Small intestine (tissue), 7 donors: Measurements from ENCODE around the gene POLD4. TPM values are rescaled to one million over a fixed set of nuclear protein-coding genes. Genes with fewer than 3 reads are reported as not detected.

ENCODE experiments used
- DNase-seq, 2 donors: peaks; one replicate each; pipeline versions ENCODE4 v3.0.0 to v3.0.0-alpha.2; 2013
- FAIRE-seq: peaks from 2 replicates; lab custom pipeline; 2012; peaks lifted over from hg19 to GRCh38; lab: Jason Lieb, UNC
- H3K27ac ChIP-seq, 3 donors: one replicate each; pipeline ENCODE4 v1.5.1; 2013; ENCODE audit warnings: low read length in 2 of 3, mild to moderate bottlenecking in 2 of 3, control low read depth in 1 of 3, inconsistent platforms in 1 of 3, low read depth in 1 of 3, moderate library complexity in 1 of 3
- H3K27me3 ChIP-seq, 3 donors: one replicate each; pipeline ENCODE4 v1.6.1; 2013; ENCODE audit warnings: low read length in 3 of 3, inconsistent platforms in 1 of 3; ENCODE audit not compliant: control insufficient read depth in 3 of 3, insufficient read depth in 3 of 3
- H3K36me3 ChIP-seq, 3 donors: one replicate each; pipeline ENCODE4 v1.6.1; 2013; ENCODE audit warnings: low read length in 3 of 3, inconsistent platforms in 1 of 3, low read depth in 1 of 3, mild to moderate bottlenecking in 1 of 3, moderate library complexity in 1 of 3; ENCODE audit not compliant: control insufficient read depth in 3 of 3, insufficient read depth in 2 of 3
- H3K4me1 ChIP-seq, 3 donors: one replicate each; pipeline ENCODE4 v1.6.1; 2013; ENCODE audit warnings: low read length in 2 of 3, inconsistent platforms in 1 of 3, low read depth in 1 of 3, mild to moderate bottlenecking in 1 of 3, moderate library complexity in 1 of 3; ENCODE audit not compliant: control insufficient read depth in 3 of 3, insufficient read depth in 2 of 3
- H3K4me3 ChIP-seq, 3 donors: one replicate each; pipeline ENCODE4 v1.5.1; 2013; ENCODE audit warnings: low read length in 3 of 3, control low read depth in 1 of 3, inconsistent platforms in 1 of 3, low read depth in 1 of 3, mild to moderate bottlenecking in 1 of 3, moderate library complexity in 1 of 3
- H3K9me3 ChIP-seq, 2 donors: one replicate each; pipeline ENCODE4 v1.6.1; 2013; ENCODE audit warnings: low read depth in 1 of 2, low read length in 1 of 2; ENCODE audit not compliant: control insufficient read depth in 2 of 2, insufficient read depth in 1 of 2
- WGBS, 3 donors: extraction: QIAGEN DNeasy Blood & Tissue Kit; methylation state at CpG; one replicate each; pipeline ENCODE4 v1.1.7; 2013; 5-methylcytosine and 5-hydroxymethylcytosine counted together
- polyA plus RNA-seq, 4 donors: library from polyadenylated mRNA; stranded (reverse) in 3 of 4; unstranded in 1 of 4; fragments of 200-250 nt in 3 of 4; fragments of 120-200 nt in 1 of 4; gene quantifications; one replicate each; pipeline versions ENCODE4 v1.2.1 to v1.2.3, GENCODE V29; 2013
- donor health status: healthy with polysubstance abuse.
- donor health status: control.
- donor health status: control.
- donor health status: Bipolar disorder and iron deficiency.
- donor health status: healthy.

Gene POLD4
- polyA plus RNA-seq, 4 donors: 137 to 492 (median 310) TPM

DNA sequence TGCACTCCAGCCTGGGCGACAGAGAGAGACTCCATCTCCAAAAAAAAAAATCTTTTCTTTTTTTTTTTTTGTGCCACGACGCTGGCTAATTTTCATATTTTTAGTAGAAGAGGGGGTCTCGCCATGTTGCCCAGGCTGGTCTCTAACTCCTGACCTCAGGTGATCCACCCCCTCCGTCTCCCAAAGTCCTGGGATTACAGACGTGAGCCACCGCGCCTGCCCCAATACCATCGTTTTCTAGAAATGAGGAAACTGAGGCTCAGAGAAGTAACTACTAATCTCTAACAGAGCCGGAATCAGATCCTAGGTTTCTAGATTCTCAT, 36.5 kb downstream of the POLD4 start:
- peaks cover 0 to 22% (median 2%) of the 10 kb centered on the region in 3 donors for H3K4me1 ChIP-seq
- H3K36me3 ChIP-seq: peaks cover 0 to 10% (median 0%) of the 10 kb centered on the region in 3 donors
- 0 to 1% (median 0%) methylated on average over 10 of the region's 10 CpGs for WGBS, 3 donors
- H3K27me3 ChIP-seq: no peaks in the 10 kb centered on the region
- H3K27ac ChIP-seq: peak overlapping the region; percentile 83 to 98 (median 86)
- FAIRE-seq: no peak
- no peak for DNase-seq
- H3K4me3 ChIP-seq: peak overlapping the region; percentile 60 to 85 (median 78)
- H3K9me3 ChIP-seq: no peaks in the 10 kb centered on the region

- Histone ChIP-seq H3K27ac (no peak overlapping the region), H3K36me3 (peaks cover 0 to 20% (median 3%) of the 10 kb centered on the region in 3 donors), H3K4me1 (peaks cover 0 to 16% (median 2%) of the 10 kb centered on the region in 3 donors), H3K9me3 (no peaks in the 10 kb centered on the region), H3K4me3 (no peak overlapping the region), H3K27me3 (no peaks in the 10 kb centered on the region)
- 78 to 87% (median 82%) methylated on average over 9 of the region's 9 CpGs for WGBS, 3 donors
- DNase-seq: no peak
- no peak for FAIRE-seq
Observed at GRCh38 chr11:67315325-67315909, 37.9 kb downstream of the POLD4 start.

GRCh38 chr11:67314218-67314617, 39.1 kb downstream of the POLD4 start:
- H3K4me1 ChIP-seq: peaks cover 0 to 16% (median 2%) of the 10 kb centered on the region in 3 donors
- FAIRE-seq (no peak), DNase-seq (no peak)
- H3K27me3 ChIP-seq: no peaks in the 10 kb centered on the region
- H3K9me3 ChIP-seq: no peaks in the 10 kb centered on the region
- no peak overlapping the region for H3K27ac ChIP-seq
- WGBS, 3 donors: 84 to 86% (median 86%) methylated on average over 2 of the region's 2 CpGs
- no peak overlapping the region for H3K4me3 ChIP-seq
- peaks cover 3 to 32% (median 5%) of the 10 kb centered on the region in 3 donors for H3K36me3 ChIP-seq

DNA sequence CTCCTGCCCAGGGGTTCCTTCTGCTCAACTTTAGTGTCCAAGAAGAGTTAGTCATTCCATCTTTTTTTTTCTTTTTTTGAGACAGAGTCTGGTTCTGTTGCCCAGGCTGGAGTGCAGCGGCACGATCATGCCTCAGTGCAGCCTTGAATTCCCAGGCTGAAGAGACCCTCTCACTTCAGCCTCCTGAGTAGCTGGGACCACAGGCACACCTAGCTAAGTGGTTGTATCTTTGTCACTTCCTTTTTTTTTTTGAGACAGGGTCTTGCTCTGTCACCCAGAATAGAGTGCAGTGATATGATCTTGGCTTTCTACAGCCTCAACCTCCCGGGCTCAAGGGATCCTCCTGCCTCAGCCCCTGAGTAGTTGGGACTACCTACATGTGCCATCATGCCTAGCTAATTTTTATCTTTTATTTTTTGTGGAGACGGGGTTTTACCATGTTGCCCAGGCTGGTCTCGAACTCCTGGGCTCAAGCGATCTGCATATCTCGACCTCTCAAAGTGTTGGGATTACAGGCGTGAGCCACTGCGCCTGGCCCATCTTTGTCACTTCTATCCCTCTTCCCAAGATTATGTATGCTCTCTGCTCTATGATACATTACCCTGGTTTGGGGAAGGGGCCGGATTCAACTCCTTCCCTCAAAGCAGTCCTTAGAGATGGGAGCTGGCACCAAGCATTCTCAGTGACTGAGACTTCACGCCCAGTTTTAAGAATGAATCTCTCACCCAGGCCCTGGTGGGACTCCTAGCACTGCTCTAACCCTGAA, 40.0 kb downstream of the POLD4 start:
- peaks cover 3 to 42% (median 5%) of the 10 kb centered on the region in 3 donors for H3K36me3 ChIP-seq
- H3K27me3 ChIP-seq: no peaks in the 10 kb centered on the region
- FAIRE-seq: no peak
- WGBS, 3 donors: 87 to 89% (median 87%) methylated on average over 11 of the region's 11 CpGs
- no peaks in the 10 kb centered on the region for H3K9me3 ChIP-seq
- peaks cover 0 to 16% (median 2%) of the 10 kb centered on the region in 3 donors for H3K4me1 ChIP-seq
- H3K4me3 ChIP-seq: no peak overlapping the region
- no peak for DNase-seq
- H3K27ac ChIP-seq: peak overlapping the region in 2 of 3 donors; percentile 67 to 68

GRCh38 chr11:67312187-67313021, 40.9 kb downstream of the POLD4 start:
- peaks cover 5 to 51% (median 11%) of the 10 kb centered on the region in 3 donors for H3K36me3 ChIP-seq
- peak; percentile 72 to 81 for DNase-seq
- H3K27me3 ChIP-seq: no peaks in the 10 kb centered on the region
- H3K9me3 ChIP-seq: no peaks in the 10 kb centered on the region
- H3K4me1 ChIP-seq: peaks cover 0 to 16% (median 2%) of the 10 kb centered on the region in 3 donors
- no peak overlapping the region for H3K4me3 ChIP-seq
- no peak for FAIRE-seq
- 33 to 62% (median 53%) methylated on average over 22 of the region's 22 CpGs for WGBS, 3 donors
- peak overlapping the region; percentile 41 to 68 (median 67) for H3K27ac ChIP-seq

- Histone ChIP-seq H3K27me3 (no peaks in the 10 kb centered on the region), H3K9me3 (no peaks in the 10 kb centered on the region), H3K4me1 (peaks cover 0 to 16% (median 2%) of the 10 kb centered on the region in 3 donors), H3K36me3 (peaks cover 5 to 58% (median 11%) of the 10 kb centered on the region in 3 donors), H3K4me3 (no peak overlapping the region), H3K27ac (peak overlapping the region in 1 of 3 donors; percentile 68)
- FAIRE-seq: no peak
- DNase-seq: peak in 1 of 2 donors; percentile 21
- 81 to 90% (median 86%) methylated on average over 14 to 15 of the region's 15 CpGs for whole genome bisulfite sequencing, 3 donors
Observed at GRCh38 chr11:67311556-67312082, 41.7 kb downstream of the POLD4 start.

GRCh38 chr11:67311051-67311555, 42.2 kb downstream of the POLD4 start:
- no peaks in the 10 kb centered on the region for H3K27me3 ChIP-seq
- WGBS, 3 donors: 86 to 88% (median 87%) methylated on average over 16 to 18 of the region's 18 CpGs
- no peaks in the 10 kb centered on the region for H3K9me3 ChIP-seq
- no peak overlapping the region for H3K27ac ChIP-seq
- DNase-seq (no peak), FAIRE-seq (no peak)
- H3K4me1 ChIP-seq: peaks cover 0 to 16% (median 2%) of the 10 kb centered on the region in 3 donors
- H3K36me3 ChIP-seq: peaks cover 5 to 64% (median 11%) of the 10 kb centered on the region in 3 donors
- no peak overlapping the region for H3K4me3 ChIP-seq
